Medulla oblongata (tissue), 1 donor: ENCODE results near the gene MX1.

ENCODE experiments used
- DNase-seq: peaks from one replicate; pipeline ENCODE4 v3.0.0-alpha.2; 2015; ENCODE audit errors: extremely low spot score

MX1 gene

DNA sequence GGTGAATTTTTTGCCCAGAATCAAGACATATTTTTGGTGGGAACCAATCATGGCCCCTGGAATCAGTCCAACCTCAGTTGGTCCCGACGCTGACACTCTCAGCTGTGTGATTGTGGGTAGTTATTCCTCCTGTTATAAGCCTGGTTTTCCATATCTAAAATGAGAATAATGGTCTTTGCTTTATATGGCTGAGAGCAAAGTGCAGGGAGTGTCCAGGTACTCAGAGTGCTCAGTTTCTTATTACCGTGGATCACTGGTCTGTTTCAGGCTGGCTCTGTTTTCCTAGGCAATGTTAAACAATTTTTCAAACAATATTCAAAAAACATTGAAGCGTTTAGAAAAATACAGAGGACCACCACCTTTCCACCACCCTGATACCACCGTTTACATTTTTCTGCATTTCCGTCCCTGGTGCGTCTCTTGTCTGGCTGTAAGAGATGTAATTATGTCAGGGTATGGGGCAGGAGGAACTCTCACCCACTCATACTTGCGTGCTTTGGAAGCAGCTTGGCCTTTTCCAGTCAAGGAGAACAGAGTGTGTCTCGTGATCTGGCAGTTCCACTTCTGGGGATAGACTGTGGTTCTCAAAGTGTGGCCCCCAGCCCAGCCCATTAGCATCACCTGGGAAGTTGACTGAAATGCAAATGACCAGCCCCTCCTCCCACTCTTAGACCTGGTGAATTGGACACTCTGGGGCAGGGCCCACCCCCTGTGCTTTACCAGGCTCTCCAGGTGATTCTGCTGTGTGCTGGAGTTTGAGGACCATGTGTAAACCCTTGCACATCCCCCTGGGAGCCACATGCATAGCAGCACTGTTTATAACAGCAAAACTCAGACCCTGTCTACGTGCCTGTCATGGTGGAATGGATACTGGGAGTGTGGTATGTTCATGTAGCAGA lies 6.8 kb downstream of the MX1 start:
- DNase-seq: no peak

DNA sequence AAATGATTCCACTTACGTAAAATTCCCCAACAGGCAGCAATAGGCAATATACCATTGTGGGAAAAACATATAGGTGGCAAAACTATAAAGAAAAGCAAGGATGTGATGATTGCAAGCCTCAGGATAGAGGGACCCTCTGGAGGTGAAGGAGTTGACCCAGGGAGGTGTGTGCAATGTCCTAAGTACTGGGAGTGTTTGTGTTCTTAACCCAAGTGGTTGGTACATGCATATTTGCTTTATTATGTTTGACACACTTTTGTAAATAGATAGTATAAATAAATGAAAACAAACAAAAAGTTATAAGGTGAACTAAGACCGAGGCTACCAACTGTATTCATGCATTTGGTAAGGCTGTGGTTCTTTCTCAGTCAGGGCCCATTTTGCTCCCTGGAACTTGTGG lies 7.5 kb downstream of the MX1 start:
- DNase-seq: no peak

DNA sequence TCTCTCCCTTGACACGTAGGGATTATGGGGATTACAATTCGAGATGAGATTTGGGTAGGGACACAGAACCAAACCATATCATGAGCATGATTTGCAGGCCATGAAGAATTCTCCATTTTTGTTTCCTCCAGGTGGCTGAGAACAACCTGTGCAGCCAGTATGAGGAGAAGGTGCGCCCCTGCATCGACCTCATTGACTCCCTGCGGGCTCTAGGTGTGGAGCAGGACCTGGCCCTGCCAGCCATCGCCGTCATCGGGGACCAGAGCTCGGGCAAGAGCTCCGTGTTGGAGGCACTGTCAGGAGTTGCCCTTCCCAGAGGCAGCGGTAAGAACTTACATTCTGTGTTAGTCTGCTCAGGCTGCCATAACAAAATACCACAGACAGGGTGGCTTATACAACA lies 9.7 kb downstream of the MX1 start:
- no peak for DNase-seq

DNA sequence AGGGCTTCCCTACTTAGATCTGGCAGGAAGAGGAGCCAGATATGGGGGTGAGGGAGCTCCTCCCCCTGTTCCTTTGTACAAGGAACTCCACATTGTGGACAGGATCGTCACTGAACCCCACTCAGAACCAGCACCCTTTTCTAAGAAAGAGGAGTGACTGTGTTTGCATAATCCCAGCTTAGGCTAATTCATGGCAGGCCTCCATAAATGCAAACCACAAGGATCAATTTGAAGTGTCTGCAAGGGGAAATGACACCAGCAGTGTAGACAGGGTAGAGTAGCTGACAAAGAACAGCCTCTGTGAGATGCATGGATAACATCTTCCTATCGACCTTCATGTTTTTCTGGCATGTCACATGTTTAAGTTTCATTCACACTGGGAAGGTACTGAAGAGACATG lies 11.7 kb downstream of the MX1 start:
- no peak for DNase-seq

DNA sequence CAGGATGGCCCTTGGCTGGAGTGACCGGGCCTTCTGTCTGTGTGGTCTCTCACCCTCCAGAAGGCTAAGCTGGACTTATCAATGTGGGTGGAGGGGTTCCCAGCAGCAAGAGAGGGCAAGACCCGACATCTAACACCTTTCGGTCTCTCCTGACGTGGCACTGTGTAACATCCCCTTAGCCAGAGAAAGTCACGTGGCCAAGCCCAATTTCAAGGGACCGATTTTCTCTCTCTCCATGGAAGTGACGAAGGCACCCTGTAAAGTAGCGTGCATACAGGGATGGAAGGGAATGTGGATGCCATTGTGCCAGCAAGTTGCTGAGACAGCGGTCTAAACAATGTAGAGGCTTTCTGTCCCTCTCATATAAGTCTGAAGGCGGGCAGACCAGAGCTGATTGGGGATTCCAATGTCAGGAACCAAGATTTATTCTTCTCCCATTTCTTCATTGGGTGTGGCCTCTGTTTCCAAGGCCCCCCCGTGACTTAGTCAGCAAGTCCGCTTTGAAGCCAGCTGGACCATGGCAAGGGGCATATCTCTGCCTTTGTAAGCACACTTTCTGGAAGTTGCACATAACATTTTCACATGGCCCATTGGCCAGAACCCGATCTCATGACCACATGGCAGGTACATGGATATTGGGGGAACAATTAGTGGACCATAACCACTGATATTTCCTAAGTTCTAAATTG lies 12.5 kb downstream of the MX1 start:
- DNase-seq: no peak

DNA sequence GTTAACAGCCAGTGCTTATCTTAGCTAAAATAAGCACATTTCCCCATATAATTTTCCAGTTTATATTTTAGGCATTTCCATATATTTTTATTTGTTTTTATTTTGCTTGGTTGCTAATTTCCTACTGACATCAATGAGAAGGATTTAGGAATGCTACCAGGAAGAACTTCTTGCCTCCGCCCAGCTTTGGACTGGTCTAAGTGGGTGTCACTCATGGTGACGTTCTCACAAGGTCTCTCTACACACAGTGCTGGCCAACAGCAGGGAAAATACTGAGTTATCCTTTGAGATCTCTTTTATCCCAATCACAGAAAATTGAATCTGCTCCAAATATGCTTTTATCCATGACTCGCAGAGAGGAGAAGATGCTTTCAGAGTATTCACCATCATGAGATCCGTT lies 13.2 kb downstream of the MX1 start:
- no peak for DNase-seq

- no peak for DNase-seq
Measured at GRCh38 chr21:41441546-41441945, 15.5 kb downstream of the MX1 start.

DNA sequence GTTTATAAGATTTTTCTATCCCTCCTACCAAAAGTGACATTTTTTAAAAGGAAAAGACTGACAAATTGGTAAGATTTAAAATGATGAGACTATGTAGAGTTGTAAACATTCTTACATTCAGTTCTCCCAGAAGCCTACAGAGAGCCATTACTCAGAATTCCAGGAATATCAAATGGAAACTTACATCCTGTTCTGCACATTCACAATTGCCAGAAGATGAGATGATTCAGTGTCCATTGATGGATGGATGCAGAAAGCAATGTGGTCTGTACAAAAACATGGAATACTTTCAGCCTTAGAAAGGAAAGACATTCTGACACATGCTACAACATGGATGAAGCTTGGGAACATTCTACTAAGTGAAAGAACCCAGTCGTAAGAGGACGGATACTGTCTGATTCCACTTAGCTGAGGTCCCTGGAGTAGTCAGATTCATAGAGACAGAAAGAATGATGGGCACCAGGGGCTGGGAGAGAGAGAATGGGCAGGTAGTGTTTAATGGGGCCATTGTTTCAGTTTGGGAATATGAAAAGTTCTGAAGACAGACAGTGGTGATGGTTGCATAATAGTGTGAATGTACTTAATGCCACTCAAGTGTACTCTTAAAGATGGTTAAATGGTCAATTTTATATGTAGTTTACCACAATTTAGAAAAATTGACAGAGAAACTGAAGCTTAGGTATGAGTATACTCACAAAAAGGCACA lies 16.6 kb downstream of the MX1 start:
- DNase-seq: no peak

GRCh38 chr21:41443562-41443961 lies 17.5 kb downstream of the MX1 start:
- no peak for DNase-seq

DNA sequence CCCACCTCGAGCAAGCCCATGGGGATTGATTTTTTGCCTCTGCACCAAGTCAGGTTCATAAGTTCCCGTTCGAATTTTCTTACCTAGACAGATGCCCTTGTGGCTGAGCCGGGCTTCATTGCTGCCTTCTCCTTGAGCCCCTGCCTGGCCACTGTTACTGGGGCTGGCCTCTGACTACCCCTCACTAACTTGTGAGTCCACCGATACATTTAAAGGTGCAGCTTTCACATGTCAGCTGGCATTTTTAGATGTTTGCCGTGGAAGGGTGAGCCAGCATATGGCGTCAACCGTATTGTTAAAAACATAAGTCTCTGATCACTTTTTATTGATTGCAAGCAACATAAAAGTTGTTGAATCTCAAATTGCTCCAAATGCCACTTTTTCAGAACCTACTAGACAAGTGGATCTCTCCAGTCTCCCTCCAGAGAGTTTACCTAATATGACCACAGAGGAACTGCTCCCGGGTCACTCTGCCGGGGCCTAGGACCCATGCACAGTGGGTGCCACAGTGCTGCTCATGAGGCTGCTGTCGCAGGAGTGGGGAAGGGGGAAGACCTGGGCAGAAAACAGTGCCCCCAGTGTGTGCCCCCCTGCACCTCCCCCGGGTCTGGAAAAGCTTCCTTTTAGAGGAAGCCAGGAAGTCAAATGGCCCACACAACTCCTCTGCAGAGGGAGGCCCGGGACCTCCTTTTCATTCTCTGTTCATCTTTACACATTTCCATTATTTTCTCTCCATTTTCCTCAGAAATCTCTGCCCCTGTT lies 18.8 kb downstream of the MX1 start:
- no peak for DNase-seq

DNA sequence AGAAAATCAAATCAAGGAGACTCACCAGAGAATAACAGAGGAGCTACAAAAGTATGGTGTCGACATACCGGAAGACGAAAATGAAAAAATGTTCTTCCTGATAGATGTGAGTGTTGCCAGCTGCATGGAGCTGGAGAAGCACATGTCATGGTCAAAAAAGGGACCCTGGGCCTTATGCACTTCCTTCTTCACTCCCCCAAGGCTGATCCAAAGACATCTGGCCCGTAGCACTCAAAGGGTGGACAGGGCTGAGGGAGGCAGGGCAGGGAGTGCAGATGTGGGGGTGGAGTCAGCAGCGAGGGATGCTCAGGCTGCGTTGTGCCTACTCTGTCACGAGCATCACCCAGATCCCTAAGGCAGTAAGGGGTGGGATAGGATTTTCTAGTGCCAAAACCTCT lies 19.4 kb downstream of the MX1 start:
- DNase-seq: no peak

- DNase-seq: no peak
Measured at GRCh38 chr21:41446586-41446985, 20.5 kb downstream of the MX1 start.

DNA sequence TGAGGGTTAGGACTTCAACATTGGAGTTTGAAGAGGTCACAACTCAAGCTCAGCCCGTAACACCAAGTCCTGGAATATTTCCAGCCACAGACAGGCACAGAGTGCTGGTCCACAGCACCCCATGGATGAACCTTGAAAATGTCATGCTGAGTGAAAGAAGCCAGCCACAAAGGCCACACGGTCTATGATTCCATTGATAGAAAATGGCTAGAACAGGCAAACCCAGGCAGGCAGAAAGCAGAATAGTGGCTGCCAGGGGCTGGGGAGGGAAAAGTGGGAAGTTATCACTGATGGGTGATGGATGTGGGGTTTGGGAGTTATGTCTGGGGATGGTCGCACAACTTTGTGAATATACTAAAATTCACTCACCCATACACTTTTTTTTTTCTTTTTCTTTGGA lies 21.3 kb downstream of the MX1 start:
- no peak for DNase-seq

GRCh38 chr21:41449613-41450012 lies 23.6 kb downstream of the MX1 start:
- no peak for DNase-seq

- no peak for DNase-seq
Measured at GRCh38 chr21:41451753-41452676, 26.0 kb downstream of the MX1 start.

GRCh38 chr21:41453198-41453597 lies 27.2 kb downstream of the MX1 start:
- no peak for DNase-seq

DNA sequence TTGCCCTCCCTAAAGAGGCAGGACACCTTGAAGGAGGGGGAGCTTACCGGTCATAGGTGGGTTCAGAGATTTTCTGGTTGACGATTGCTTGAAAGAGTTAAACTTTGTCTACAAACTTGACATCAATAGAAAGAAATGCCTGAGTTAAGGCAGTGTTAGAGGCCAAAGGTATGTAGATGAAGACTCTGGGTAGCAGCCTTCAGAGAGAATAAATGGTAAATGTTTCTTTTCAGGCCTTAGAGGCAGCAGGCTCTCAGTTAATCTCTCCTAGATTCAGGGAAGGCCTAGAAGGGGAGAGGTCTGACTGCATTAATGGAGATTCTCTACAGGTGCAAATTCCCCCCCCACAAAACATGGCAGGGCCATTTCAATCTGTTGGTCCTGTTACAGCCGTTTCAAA lies 27.7 kb downstream of the MX1 start:
- DNase-seq: no peak

- no peak for DNase-seq
Measured at GRCh38 chr21:41458121-41458520, 32.1 kb downstream of the MX1 start.

- no peak for DNase-seq
Measured at GRCh38 chr21:41458559-41458958, 32.5 kb downstream of the MX1 start.

- no peak for DNase-seq
Measured at GRCh38 chr21:41459884-41460534, 34.0 kb downstream of the MX1 start.
